Esophagus mucosa (tissue), 1 donor: ENCODE results near the gene PTPRN. TPM values are rescaled to one million over a fixed set of nuclear protein-coding genes. Genes with fewer than 3 reads are reported as not detected.
"Not testable (repeated sequence)": the region's sequence is repeated elsewhere in the genome, so short reads cannot be mapped to it uniquely, and the experiment has no call there.

Source experiments
- ATAC-seq: fragments of 200-7000 bp; cut with Tn5 transposase; one replicate; pipeline ENCODE4 v1.9.1; 2020
- total RNA-seq: library from RNA; stranded (reverse); gene quantifications from one replicate; pipeline ENCODE4 v1.2.4, GENCODE V29; 2023
- donor health status: DM: yes; HTN: yes; CAD: no.

Gene PTPRN
- total RNA-seq = not detected

GRCh38 chr2:219309278-219309677 is at the start of gene PTPRN:
PTPRN (minus strand) TSS chr2:219309401; CDS start chr2:219309332, 69 bp downstream.
- no peak for ATAC-seq

DNA sequence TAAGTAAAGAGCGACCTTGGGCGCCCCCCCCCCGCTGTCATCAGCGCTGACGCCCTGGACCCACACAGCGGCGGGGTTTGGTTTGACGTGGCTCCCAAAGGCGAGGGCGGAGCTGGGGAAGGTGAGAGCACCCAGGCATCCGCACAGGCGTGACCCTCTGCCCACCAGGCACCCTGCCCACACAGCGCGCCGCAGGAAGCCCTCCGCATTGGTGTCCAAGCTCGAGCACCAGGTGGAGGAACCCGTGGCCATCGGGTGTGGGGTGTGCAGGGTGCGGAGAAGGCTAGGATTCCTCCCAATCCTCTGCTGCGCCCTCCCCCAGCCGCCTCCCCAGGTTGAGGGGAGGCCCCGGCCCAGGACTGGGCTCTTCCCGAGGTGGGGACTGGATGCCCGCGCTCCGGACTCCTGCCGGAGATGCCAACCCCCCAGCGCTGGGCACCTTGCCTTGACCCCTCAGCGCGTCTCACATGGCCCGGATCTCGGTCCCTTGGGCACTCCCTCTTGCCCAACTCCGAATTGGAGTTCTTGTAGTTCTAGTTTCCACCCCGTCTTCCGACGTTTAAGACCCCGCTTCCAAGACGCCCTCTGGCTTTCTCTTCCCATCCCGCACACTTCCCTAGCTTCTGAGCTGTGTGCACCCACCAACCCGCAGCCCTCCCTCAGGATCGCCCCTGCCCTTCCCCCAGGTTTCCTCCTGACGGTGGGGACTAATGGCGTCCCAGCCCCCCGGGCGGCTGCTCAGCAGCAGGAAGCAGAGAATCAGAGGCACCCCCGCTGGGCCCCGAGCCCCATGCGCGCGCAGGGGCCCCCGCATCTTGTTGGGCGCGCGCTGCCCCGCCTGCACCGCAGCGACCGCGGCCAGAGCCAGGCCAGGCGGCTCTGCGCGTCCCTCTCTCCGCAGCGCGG is 49.2 kb upstream of the PTPRN start:
- ATAC-seq = peak; percentile 9

GRCh38 chr2:219356834-219357233 is 47.6 kb upstream of the PTPRN start:
- no peak for ATAC-seq

DNA sequence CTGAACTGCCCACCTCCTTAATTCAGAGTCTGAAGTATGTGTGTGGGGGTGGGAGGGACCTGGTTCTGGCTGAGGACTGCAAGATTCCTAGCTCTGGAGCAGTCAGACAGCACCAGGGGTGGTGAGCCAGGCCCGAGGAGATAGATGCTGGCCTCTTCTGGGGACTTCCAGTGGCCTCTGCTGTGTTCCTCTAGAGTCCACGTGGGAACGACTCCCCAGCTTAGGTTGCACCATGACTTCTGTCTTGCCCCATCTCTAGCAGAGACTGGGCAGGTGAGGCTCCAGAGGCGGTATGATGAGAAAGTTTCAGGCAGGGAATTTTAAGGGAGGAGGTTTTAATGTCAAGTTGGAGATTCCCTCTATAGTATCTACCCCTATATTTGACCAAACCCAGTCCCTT is 45.4 kb upstream of the PTPRN start:
- ATAC-seq = no peak

DNA sequence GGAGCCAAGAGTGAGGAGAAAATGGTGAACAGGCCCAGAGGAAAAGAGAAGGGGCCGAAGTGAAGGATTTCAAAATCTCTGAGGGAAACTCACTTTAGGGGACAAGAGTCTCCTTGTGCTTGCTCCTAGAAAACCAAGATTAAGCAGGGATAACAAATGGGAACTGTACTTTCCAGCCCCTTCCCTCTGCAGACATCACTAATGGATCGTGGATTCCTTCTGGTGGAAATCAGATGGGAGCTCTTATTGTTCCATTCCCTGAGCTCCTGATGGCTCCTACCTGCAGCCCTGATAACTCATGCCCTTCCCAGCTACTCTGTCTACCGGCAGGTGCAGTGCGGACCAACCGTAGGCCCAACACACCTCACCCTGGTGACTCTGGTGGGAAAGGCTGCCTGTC is 43.9 kb upstream of the PTPRN start:
- no peak for ATAC-seq

GRCh38 chr2:219352448-219353023 is 43.3 kb upstream of the PTPRN start:
- ATAC-seq = peak; percentile 65

- no peak for ATAC-seq
Measured at GRCh38 chr2:219350710-219351221, 41.6 kb upstream of the PTPRN start.

DNA sequence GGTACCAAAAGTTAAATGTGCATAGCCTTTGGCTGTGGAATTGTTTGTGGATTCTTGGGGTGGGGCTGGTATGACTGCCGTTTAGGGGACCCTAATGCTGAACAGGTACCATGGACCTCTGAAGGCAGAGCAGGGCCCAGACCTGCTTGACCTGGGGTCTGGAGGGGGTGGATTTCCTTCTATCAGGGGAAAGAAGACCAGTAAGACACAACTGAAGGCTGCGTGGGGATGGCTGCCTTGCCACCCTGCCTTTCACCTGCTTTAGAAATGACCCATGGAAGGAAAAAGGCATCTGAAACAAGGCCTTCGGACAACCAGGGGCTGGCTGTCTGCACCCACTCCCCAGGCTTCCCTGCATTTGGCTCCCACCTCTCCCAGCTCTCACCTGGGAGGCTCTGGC is 41.0 kb upstream of the PTPRN start:
- no peak for ATAC-seq

DNA sequence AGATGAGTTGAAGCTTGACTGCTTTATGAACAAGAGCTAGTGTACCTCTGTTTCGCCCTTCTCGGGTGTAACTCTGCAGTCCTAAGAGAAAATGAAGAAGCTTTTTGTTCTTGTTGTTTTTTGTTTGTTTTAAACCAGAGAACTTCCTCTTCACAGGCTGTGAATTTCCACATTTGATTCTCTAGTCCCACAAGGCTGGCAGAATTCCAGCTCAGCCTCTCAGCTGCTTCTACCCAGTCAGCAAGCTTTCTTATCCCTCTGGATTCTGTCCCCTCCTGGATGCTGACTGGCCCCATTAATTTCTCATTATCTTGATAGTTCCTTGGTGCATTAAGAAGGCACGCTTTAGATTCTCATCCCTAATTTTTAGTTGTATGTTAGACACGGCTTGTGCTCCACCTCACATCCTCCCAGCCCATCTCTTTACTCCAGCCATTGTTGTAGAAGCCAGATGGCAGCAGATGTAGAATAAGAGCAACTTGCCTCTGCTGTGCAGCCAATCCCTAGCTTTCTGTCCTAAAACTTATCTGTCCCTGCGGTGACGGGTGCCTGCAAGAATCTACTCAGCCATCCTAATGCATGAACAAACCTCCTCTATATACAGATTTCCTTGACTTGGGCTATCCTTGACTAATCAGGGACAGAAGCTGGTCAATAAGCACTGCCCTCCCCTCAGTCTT is 35.7 kb upstream of the PTPRN start:
- no peak for ATAC-seq

- ATAC-seq = no peak
Measured at GRCh38 chr2:219335373-219335786, 26.2 kb upstream of the PTPRN start.

DNA sequence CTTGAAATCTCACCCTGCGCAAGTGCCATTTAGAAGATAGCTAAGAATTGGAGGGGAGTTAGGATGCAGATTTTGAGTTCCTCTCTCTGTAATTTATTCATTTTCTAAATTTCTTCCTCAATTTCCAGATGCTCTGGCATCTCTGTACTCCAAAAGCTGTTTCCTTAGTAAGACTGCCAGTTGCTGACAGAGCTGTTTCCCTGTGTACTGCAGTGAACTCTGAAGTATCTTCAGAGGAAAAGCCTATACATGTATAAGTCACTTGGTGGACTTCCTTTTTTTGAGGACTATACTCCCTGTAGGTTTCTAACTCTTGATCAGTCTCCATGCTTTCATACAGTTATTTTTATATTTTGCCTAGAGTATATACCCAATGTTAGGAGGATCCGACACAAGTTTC is 24.9 kb upstream of the PTPRN start:
- ATAC-seq = no peak

DNA sequence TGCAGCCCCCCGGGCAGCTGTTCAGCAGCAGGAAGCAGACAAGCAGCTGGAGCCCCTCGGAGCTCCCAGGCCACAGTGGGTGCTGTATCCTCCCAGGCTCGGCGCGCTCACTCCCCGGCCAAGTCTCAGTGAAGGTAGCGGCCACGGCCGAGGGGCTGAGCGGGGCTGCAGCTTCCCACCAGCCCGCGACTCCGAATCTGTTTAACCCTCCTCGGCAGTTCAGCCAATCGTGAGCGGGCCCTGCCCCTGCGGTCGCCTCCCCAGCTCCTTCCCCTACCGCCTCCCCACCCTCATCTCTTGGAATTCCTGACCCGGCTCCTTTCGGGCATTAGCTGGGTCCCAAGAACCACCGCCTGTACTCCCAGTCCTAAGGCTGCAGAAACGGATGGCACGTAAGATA is 23.3 kb upstream of the PTPRN start, which contains the start of gene RESP18:
TSS of gene RESP18 (minus strand) at position 203 of the 400 bp plus-strand sequence.
- no peak for ATAC-seq

DNA sequence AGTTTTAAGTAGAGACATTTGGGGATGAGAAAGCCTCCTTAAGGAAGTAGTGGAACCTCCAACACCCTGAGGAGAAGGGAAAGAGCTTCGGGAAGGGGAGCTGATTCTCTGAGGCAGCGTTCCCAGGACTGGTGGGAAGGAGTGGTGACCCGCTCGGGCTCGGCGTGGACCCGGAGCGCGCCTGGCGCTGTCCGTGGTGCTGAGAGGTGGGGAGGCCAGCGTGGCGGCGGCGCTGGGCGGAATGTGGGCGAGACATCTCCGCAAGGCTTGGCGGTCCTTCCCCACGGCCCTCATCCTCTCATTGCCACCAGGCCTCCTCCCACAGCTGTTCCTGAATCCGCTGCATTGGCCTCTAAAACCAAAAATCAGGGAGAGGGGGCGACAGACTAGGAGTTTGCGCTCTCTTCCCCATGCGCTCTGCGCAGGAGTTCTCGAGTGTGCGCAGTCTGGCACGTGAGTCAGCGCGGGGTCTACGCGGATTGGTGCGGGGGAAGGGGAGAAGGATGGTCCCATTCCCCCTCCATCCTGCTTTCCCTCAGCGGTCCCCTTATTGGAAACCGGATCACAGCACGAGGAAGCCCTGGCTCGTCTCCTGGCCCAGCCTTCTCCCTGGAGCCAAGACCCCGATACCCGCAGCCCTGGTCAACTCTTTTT is 22.5 kb upstream of the PTPRN start:
- peak; percentile 31 for ATAC-seq

GRCh38 chr2:219327719-219328118 is 18.5 kb upstream of the PTPRN start:
- no peak for ATAC-seq

DNA sequence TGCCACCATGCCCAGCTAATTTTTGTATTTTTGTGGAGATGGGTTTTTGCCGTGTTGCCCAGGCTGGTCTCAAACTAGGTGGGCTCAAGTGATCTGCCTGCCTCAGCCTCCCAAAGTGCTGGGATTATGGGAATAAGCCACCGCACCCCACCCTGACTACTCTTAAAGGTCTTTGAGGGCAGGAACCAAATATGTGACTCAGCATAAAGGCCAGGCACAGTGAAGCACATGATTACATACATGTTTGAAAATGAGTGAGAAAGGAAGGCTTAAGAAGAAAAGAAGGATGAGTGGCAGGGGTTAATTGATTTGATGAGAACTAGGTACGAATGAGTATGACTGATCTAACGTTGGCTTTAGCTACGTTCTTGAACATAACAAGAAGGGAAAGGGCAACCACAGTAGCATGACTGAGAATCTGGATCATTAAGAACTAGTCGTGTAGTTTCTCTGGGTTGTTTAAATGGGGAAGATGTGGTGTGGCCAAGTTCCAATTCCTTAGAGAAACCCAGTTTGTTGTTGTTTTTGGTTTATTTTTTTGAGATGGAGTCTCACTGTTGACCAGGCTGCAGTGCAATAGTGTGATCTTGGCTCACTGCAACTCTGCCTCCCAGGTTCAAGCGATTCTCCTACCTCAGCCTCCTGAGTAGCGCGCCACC is 16.6 kb upstream of the PTPRN start:
- ATAC-seq = no peak

GRCh38 chr2:219325136-219325535 is 15.9 kb upstream of the PTPRN start:
- ATAC-seq = no peak

DNA sequence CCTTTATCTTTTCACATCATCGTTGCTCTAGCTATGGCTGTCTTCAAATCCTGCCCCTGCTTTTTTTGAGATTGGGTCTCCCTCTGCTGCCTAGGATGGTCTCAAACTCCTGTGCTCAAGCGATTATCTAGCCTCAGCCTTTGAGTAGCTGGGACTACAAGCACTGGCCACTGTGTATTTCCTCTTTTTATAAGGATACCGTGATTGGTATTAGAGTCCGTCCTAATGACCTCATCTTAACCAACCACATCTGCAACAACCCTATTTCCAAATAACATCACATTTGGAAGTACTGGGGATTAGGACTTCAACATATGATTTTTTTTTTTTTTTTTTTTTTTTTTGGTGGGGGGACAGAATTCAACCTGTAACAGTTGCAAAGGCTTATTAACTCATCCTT is 14.2 kb upstream of the PTPRN start:
- no peak for ATAC-seq

DNA sequence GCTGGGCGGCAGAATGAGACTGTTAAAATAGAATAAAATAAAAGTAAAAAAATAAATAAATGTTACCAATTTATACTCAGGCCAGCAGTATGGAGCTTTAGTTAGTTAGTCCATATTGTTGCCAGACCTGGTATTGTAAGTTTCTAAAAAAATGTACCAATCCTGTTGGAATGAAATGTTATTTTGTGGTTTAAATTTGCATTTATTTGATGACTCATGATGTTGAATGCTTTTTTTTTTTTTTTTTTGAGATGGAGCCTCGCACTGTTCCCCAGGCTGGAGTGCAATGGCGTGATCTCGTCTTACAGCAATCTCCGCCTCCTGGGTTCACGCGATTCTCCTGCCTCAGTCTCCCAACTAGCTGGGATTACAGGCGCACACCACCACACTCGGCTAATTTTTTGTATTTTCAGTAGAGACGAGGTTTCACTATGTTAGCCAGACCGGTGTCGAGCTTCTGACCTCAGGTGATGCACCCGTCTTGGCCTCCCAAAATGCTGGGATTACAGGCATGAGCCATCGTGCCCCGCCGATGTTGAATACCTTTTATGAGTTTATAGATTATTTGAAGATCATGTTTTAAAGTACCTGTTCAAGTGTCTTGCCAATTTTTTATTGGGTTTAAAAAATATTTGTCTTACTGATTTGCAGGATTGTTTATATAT is 5.7 kb upstream of the PTPRN start:
- no peak for ATAC-seq

GRCh38 chr2:219312683-219313263 is 3.6 kb upstream of the PTPRN start:
- not testable (repeated sequence) for ATAC-seq

DNA sequence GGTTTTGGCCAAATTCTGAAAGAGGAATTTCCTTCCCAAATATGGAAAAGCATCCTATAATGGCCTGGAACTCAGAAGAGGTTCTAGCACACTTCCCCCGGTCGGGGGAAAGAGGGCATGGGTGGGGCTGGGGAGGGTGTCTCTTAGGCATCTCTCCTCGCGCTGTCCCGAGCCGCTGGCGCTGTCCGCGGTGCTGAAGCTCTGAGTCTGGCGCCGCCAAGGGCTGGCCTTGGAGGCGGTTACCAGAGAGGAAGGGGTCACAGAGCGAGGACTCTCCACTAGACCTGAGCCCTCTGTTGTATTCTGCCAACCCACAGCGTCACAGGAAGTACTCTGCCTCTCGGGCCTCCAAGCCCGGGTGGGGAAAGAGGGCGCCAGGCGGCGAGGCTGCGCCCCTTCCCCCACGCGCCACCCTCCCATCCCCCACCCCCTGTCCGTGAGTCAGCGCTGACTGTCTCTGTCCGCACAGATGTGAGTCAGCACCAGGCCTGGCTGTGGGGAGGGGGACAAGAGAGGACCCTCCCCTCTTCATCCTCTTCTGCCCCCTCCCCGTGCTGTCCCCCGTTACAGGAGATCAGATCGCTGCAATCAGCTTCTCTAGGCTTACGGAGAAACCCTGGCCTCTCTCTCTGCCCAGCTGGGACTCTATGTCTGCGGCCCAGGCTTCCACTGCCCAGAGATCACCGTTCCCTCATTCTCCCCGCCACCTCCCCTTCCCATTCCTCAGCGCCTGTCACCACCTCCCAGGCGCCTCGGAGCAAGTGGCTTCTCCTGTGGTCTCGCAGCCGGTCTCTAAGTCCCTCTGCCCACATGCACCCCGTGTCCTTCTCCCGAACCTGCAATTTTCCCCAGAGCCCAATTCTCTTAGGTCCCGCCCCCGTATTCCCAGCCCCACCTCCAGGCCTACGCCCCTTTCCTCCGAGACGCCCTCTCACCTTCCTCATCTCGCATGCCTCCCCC is 779 bp downstream of the PTPRN start:
- ATAC-seq = peak; percentile 70
